D721Med (cell line): Measurements from ENCODE around the gene DDX60.

Source experiments
- DNase-seq: peaks from one replicate; pipeline ENCODE4 v3.0.0; 2011; ENCODE audit warnings: low spot score; ENCODE audit not compliant: insufficient read length
- FAIRE-seq: peaks from 2 replicates; lab custom pipeline; 2011; peaks lifted over from hg19 to GRCh38; lab: Jason Lieb, UNC
- CTCF ChIP-seq: IDR thresholded peaks from 2 replicates; pipeline ENCODE4 v1.5.1; 2012; ENCODE audit warnings: mild to moderate bottlenecking, control low read depth; ENCODE audit not compliant: insufficient read depth; ENCODE audit errors: missing control alignments

DDX60 gene

GRCh38 chr4:168269896-168270295 is 48.7 kb downstream of the DDX60 start:
- FAIRE-seq (no peak), DNase-seq (no peak)
- TF ChIP-seq CTCF = no peak

GRCh38 chr4:168265327-168265726 is 53.2 kb downstream of the DDX60 start:
- FAIRE-seq (no peak), DNase-seq (no peak)
- no peak for TF ChIP-seq CTCF

- FAIRE-seq (no peak), DNase-seq (no peak)
- no peak for TF ChIP-seq CTCF
Measured at GRCh38 chr4:168264903-168265302, 53.6 kb downstream of the DDX60 start.

GRCh38 chr4:168263039-168263438 is 55.5 kb downstream of the DDX60 start:
- no peak for FAIRE-seq
- TF ChIP-seq CTCF = no peak
- DNase-seq = no peak

GRCh38 chr4:168259096-168259495 is 59.5 kb downstream of the DDX60 start:
- DNase-seq = no peak
- FAIRE-seq = no peak
- no peak for TF ChIP-seq CTCF

- DNase-seq (no peak), FAIRE-seq (no peak)
- no peak for TF ChIP-seq CTCF
Measured at GRCh38 chr4:168257768-168258167, 60.8 kb downstream of the DDX60 start.

- TF ChIP-seq CTCF = no peak
- DNase-seq (no peak), FAIRE-seq (no peak)
Measured at GRCh38 chr4:168248176-168248710, 70.3 kb downstream of the DDX60 start.
